OCI-LY3 (cell line): Measurements from ENCODE around the gene LTBP3.

Experiments used
- H2AFZ ChIP-seq: fragments of 200-600, 300-600 bp; shearing (Covaris generic); 2 replicates; pipeline ENCODE4 v1.6.0; 2014; ENCODE audit warnings: antibody characterized with exemption, low read depth, low read length
- H3K27ac ChIP-seq: fragments of 200-600, 300-600 bp; sonication (generic); 2 replicates; pipeline ENCODE4 v1.5.1; 2014; ENCODE audit warnings: mild to moderate bottlenecking, low read length, moderate library complexity, mixed read lengths
- H3K27me3 ChIP-seq: fragments of 200-600, 300-600 bp; sonication (generic); 2 replicates; pipeline ENCODE4 v1.6.1; 2014; ENCODE audit warnings: low read depth, low read length, mixed read lengths
- H3K36me3 ChIP-seq: fragments of 200-600, 300-600 bp; sonication (generic); replicated peaks from 2 replicates; pipeline ENCODE3; 2014; ENCODE audit warnings: low read depth, low read length, mixed read lengths
- H3K4me1 ChIP-seq: fragments of 300-600, 200-600 bp; sonication (generic); 2 replicates; pipeline ENCODE4 v1.6.1; 2014; ENCODE audit warnings: low read length, mixed read lengths
- H3K4me2 ChIP-seq: fragments of 200-600, 300-600 bp; sonication (generic); 2 replicates; pipeline ENCODE4 v1.6.1; 2014; ENCODE audit warnings: low read length, mixed read lengths
- H3K4me3 ChIP-seq: fragments of 300-600, 200-600 bp; sonication (generic); 2 replicates; pipeline ENCODE4 v1.5.1; 2014; ENCODE audit warnings: antibody characterized with exemption, mild to moderate bottlenecking, low read length, moderate library complexity
- H3K79me2 ChIP-seq: fragments of 300-600, 200-600 bp; shearing (Covaris generic); 2 replicates; pipeline ENCODE4 v1.6.1; 2014; ENCODE audit warnings: mild to moderate bottlenecking, low read length, mixed read lengths
- H3K9ac ChIP-seq: fragments of 300-600, 200-600 bp; shearing (Covaris generic); 2 replicates; pipeline ENCODE4 v1.6.0; 2014; ENCODE audit warnings: mild to moderate bottlenecking, low read length, moderate library complexity
- H3K9me3 ChIP-seq: fragments of 200-600, 300-600 bp; shearing (Covaris generic); 2 replicates; pipeline ENCODE4 v1.6.1; 2014; ENCODE audit warnings: low read length, mixed read lengths; ENCODE audit not compliant: insufficient read depth
- H4K20me1 ChIP-seq: fragments of 200-600, 300-600 bp; sonication (generic); 2 replicates; pipeline ENCODE4 v1.6.1; 2016; ENCODE audit warnings: low read length, mixed read lengths; ENCODE audit not compliant: insufficient read depth
- CTCF ChIP-seq: fragments of 200-600, 300-600 bp; sonication (generic); IDR thresholded peaks from 2 replicates; pipeline ENCODE4 v1.5.1; 2014; ENCODE audit warnings: antibody characterized with exemption, low read length, low read depth
- EZH2phosphoT487 ChIP-seq: fragments of 200-600 bp; shearing (Covaris generic); IDR thresholded peaks from 2 replicates; pipeline ENCODE4 v1.6.1; 2018; ENCODE audit warnings: antibody characterized with exemption, mixed run types, low read depth

LTBP3 gene

GRCh38 chr11:65590240-65590738 lies 32.1 kb upstream of the LTBP3 start:
- no peaks in the 10 kb centered on the region for H3K9me3 ChIP-seq
- no peak overlapping the region for H3K9ac ChIP-seq
- peaks cover 7% of the 10 kb centered on the region for H3K36me3 ChIP-seq
- H3K4me1 ChIP-seq, result peaks cover 48% of the 10 kb centered on the region
- TF ChIP-seq CTCF (no peak), EZH2phosphoT487 (no peak)
- H3K27me3 ChIP-seq, result no peaks in the 10 kb centered on the region
- H3K4me3 ChIP-seq, result no peak overlapping the region
- peak overlapping the region; percentile 25 for H3K27ac ChIP-seq
- no peaks in the 10 kb centered on the region for H4K20me1 ChIP-seq
- peak overlapping the region; percentile 50 for H3K4me2 ChIP-seq
- no peaks in the 10 kb centered on the region for H3K79me2 ChIP-seq
- no peak overlapping the region for H2AFZ ChIP-seq

DNA sequence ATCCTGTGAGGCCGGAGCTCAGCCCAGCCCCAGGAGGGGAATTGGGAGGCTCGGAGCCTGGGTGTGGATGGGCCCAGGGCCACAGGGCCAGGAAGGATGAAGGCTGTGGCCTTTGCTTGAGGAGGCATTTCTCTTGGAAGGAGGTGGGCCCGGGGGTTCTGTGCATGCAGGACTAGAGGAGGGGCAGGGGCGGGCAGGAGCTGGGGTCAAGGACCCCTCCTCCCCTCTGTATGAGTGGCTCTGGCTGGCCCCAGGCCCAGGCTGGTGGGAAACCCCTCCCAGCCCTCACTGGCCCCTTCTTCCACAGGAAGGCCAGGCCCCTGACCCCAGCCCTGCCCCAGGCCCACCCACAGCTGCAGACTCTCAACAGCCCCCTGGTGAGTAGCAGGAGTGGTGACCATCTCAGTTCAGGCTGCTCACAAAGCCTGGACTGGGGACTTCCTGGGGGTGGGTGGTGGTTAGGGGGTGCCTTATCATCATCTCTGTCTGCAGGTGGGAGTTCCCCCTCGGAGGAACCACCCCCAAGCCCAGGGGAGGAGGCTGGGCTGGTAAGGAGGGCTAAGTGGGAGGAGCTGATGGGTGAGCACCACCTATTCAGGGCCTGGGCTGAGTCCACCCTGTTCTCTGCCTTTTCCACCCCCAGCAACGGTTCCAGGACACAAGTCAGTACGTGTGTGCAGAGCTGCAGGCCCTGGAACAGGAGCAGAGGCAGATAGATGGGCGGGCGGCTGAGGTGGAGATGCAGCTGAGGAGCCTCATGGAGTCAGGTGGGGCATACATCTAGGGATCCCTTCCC lies 31.5 kb upstream of the LTBP3 start:
- H3K79me2 ChIP-seq, result no peaks in the 10 kb centered on the region
- peak overlapping the region; percentile 50 for H3K4me2 ChIP-seq
- H2AFZ ChIP-seq, result no peak overlapping the region
- H3K27me3 ChIP-seq, result no peaks in the 10 kb centered on the region
- H3K9ac ChIP-seq, result peak overlapping the region; percentile 28; the same call in 1 of the 2 replicates
- peak overlapping the region; percentile 93 for H3K27ac ChIP-seq
- H3K4me3 ChIP-seq, result peak overlapping the region; percentile 14; the same call in 1 of the 2 replicates
- H3K9me3 ChIP-seq, result no peaks in the 10 kb centered on the region
- no peak for TF ChIP-seq CTCF
- TF ChIP-seq EZH2phosphoT487, result no peak
- H4K20me1 ChIP-seq, result no peaks in the 10 kb centered on the region
- peaks cover 48% of the 10 kb centered on the region for H3K4me1 ChIP-seq
- H3K36me3 ChIP-seq, result peaks cover 9% of the 10 kb centered on the region

DNA sequence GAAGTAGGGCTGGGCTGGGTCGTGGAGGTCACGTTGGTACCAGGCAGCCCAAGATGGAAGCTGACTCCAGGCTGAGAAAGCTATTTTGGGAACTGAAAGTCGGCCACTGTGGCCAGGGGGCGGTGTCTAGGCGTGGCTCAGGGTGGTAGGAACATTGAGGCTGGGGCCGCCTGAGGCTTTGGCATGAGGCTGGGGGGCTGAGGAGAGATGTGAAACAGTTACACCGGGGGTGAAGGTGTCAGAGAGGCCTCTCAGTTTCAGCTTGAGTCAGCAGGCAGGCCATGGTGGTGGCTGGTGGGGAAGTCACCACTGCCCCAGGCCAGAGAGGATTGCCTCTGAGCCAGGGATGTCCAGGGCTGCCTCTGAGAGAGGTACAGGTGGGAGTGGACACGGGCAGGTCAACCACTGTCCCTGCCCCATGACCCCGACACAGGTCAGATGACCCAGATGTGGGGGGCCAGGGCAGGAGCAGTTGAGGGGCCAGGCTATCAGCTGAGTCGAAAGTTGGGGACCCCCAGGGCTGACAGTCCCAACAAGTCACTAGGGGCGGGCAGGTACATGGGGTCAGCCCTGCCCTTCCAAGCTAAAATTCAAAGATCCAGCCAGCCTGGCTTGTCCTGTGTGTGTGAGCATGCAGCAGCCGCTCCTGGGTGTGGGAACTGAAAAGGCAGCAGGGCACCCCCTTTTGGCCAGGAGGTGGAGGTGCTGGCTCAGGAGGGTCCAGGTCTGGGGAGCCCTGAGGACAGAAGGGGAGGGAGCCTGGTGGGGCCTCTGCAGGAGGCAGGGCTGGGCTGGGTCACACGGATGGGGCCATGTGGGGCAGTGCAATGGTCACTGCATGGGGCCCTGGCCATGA lies 30.3 kb upstream of the LTBP3 start:
- Histone ChIP-seq H3K27ac (peak overlapping the region; percentile 93), H3K9ac (peak overlapping the region; percentile 71), H3K79me2 (no peaks in the 10 kb centered on the region), H3K36me3 (peaks cover 15% of the 10 kb centered on the region), H3K4me1 (peaks cover 48% of the 10 kb centered on the region), H3K4me3 (peak overlapping the region; percentile 65), H3K9me3 (no peaks in the 10 kb centered on the region), H3K4me2 (peak overlapping the region; percentile 84), H2AFZ (no peak overlapping the region), H3K27me3 (no peaks in the 10 kb centered on the region), H4K20me1 (no peaks in the 10 kb centered on the region)
- TF ChIP-seq EZH2phosphoT487 (no peak), CTCF (peak; percentile 93)

DNA sequence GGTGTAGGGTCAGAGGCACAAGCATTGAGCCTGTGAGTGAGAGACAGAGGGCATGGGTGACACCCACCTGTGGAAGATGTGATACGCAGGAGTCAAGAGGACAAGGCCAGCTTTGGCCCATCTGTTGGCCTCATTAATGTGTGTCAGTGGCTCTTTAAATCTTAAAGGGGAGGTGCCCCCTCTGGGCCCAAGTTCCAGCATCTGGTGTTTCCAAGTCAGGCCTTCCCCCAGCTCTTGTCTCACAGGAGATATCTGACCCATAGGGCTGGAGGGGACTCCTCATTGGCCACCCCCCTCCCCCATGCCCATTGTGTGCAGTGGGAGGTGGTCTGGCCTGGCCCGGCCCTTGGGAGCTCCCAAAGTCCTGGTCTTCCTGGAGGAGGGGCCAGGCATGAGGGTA lies 28.5 kb upstream of the LTBP3 start:
- TF ChIP-seq EZH2phosphoT487 (no peak), CTCF (no peak)
- no peaks in the 10 kb centered on the region for H3K79me2 ChIP-seq
- peak overlapping the region; percentile 84 for H3K4me2 ChIP-seq
- H3K27me3 ChIP-seq, result no peaks in the 10 kb centered on the region
- H2AFZ ChIP-seq, result no peak overlapping the region
- no peaks in the 10 kb centered on the region for H3K9me3 ChIP-seq
- no peaks in the 10 kb centered on the region for H4K20me1 ChIP-seq
- peak overlapping the region; percentile 6; the same call in 1 of the 2 replicates for H3K9ac ChIP-seq
- H3K4me3 ChIP-seq, result no peak overlapping the region
- H3K27ac ChIP-seq, result peak overlapping the region; percentile 93
- H3K4me1 ChIP-seq, result peaks cover 48% of the 10 kb centered on the region
- H3K36me3 ChIP-seq, result peaks cover 15% of the 10 kb centered on the region
